Suprapubic skin (tissue), 4 donors: ENCODE data around the gene BPIFA3.

ENCODE experiments used
- EP300 ChIP-seq: sonication (generic); formaldehyde crosslinking; IDR thresholded peaks from one replicate; pipeline ENCODE4 v1.6.1; 2017; ENCODE audit warnings: antibody characterized with exemption
- POLR2A ChIP-seq, 2 donors: fragments of 450-650 bp; IDR thresholded peaks; one replicate each; pipeline ENCODE4 v1.6.1; 2017; ENCODE audit warnings: antibody characterized with exemption in 2 of 2, mild to moderate bottlenecking in 2 of 2, moderate library complexity in 2 of 2
- POLR2AphosphoS5 ChIP-seq, 3 donors: sonication (generic); formaldehyde crosslinking; IDR thresholded peaks; one replicate each; pipeline ENCODE4 v1.6.1; 2017; ENCODE audit warnings: antibody characterized with exemption in 3 of 3
- TF ChIP-seq, protein P1 (sequence below), 2 donors: fragments of 200-600 bp in 1 of 2; fragments of 450-650 bp in 1 of 2; sonication (generic) in 1 of 2; IDR thresholded peaks; one replicate each; pipeline ENCODE4 v1.5.1; 2016 to 2019; ENCODE audit warnings: antibody characterized with exemption in 2 of 2, mild to moderate bottlenecking in 1 of 2, moderate library complexity in 1 of 2

GRCh38 chr20:33209789-33210188, 7.4 kb upstream of the BPIFA3 start:
- TF ChIP-seq POLR2A (IDR thresholded peaks at IDR 0.05) (no peak), EP300 (no peak), POLR2AphosphoS5 (IDR thresholded peaks at IDR 0.05) (no peak)
- TF ChIP-seq, protein P1, sequence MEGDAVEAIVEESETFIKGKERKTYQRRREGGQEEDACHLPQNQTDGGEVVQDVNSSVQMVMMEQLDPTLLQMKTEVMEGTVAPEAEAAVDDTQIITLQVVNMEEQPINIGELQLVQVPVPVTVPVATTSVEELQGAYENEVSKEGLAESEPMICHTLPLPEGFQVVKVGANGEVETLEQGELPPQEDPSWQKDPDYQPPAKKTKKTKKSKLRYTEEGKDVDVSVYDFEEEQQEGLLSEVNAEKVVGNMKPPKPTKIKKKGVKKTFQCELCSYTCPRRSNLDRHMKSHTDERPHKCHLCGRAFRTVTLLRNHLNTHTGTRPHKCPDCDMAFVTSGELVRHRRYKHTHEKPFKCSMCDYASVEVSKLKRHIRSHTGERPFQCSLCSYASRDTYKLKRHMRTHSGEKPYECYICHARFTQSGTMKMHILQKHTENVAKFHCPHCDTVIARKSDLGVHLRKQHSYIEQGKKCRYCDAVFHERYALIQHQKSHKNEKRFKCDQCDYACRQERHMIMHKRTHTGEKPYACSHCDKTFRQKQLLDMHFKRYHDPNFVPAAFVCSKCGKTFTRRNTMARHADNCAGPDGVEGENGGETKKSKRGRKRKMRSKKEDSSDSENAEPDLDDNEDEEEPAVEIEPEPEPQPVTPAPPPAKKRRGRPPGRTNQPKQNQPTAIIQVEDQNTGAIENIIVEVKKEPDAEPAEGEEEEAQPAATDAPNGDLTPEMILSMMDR (IDR thresholded peaks at IDR 0.05): no peak
